Measurements from ENCODE around the gene GZMM.

The GZMM gene

DNA sequence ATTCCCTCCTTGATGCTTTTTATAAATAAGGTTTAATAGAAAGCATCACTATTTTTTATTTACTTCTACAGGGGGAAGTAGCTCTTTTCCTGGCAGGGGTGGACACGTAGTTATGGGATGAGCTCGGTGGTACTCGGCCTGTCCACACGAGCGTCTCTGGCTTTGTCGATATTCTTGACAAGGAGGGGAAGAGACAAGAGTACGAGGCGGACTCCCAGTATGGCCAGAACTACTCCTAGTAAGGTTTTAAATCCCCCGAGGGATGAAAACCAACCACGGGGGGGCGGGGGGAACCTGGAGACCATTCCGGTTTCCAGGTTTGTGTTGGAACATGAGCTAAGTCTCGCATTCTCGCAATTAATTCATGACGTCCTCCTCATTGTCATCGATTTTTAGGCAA lies 23.0 kb downstream of the GZMM start:
- DNase-seq (ENCODE audit: low read depth): no peak

- no peak for DNase-seq (ENCODE audit: low read depth)
Measured at GRCh38 chr19:567296-567900, 23.5 kb downstream of the GZMM start.

DNA sequence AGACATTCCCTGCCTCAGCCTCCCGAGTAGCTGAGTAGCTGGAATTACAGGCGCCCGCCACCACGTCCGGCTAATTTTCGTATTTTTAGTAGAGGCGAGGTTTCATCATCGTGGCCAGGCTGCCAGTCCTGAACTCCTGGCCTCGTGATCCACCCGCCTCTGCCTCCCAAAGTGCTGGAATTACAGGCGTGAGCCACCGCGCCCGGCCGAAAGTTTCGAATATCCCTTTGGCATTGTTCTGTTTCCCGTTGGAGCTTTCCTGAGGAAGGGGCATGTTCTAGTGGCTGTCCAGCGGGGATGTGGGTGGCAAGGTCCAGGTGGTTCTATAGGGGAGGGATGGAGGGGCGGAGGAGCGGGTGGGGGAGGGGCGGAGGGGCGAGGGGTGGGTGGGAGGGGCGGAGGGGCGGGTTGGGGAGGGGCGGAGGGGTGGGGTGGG lies 26.4 kb downstream of the GZMM start:
- no peak for DNase-seq (ENCODE audit: low read depth)

GRCh38 chr19:570937-571565 lies 27.2 kb downstream of the GZMM start:
- no peak for DNase-seq (ENCODE audit: low read depth)

GRCh38 chr19:571566-571974 lies 27.7 kb downstream of the GZMM start:
- no peak for DNase-seq (ENCODE audit: low read depth)

DNA sequence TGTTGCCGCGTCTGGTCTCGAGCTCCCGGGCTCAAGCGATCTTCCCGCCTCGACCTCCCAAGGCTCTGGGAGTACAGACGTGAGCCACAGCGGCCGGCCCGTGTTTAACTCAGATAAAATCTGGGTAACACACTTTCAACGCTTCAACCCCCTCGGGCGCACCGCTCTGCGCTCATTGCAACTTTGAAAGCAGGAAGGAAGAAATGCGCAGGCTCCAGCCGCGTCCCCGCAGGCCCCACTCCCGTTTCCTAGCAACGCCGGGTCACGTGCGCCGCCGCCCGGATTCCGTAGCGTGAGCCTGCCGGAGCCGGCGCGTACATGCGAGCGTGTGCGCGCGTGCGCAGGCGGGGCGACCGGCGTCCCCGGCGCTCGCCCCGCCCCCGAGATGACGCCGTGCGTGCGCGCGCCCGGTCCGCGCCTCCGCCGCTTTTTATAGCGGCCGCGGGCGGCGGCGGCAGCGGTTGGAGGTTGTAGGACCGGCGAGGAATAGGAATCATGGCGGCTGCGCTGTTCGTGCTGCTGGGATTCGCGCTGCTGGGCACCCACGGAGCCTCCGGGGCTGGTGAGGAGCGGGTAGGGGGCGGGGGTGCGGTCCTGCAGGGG lies 28.4 kb downstream of the GZMM start, which contains the start of gene BSG:
BSG (plus strand) TSS at position 457 of the 603 bp plus-strand sequence; CDS start at position 496, 39 bp downstream.
- peak; percentile 97 for DNase-seq (ENCODE audit: low read depth)

GRCh38 chr19:572743-573518 lies 29.1 kb downstream of the GZMM start:
- DNase-seq (ENCODE audit: low read depth): no peak

GRCh38 chr19:573519-573825 lies 29.6 kb downstream of the GZMM start:
- no peak for DNase-seq (ENCODE audit: low read depth)

GRCh38 chr19:574658-575526 lies 31.0 kb downstream of the GZMM start:
- no peak for DNase-seq (ENCODE audit: low read depth)

- DNase-seq (ENCODE audit: low read depth): no peak
Measured at GRCh38 chr19:575527-576506, 32.0 kb downstream of the GZMM start.

- DNase-seq (ENCODE audit: low read depth): no peak
Measured at GRCh38 chr19:576768-577438, 33.0 kb downstream of the GZMM start.

- DNase-seq (ENCODE audit: low read depth): no peak
Measured at GRCh38 chr19:577439-578392, 33.9 kb downstream of the GZMM start.

DNA sequence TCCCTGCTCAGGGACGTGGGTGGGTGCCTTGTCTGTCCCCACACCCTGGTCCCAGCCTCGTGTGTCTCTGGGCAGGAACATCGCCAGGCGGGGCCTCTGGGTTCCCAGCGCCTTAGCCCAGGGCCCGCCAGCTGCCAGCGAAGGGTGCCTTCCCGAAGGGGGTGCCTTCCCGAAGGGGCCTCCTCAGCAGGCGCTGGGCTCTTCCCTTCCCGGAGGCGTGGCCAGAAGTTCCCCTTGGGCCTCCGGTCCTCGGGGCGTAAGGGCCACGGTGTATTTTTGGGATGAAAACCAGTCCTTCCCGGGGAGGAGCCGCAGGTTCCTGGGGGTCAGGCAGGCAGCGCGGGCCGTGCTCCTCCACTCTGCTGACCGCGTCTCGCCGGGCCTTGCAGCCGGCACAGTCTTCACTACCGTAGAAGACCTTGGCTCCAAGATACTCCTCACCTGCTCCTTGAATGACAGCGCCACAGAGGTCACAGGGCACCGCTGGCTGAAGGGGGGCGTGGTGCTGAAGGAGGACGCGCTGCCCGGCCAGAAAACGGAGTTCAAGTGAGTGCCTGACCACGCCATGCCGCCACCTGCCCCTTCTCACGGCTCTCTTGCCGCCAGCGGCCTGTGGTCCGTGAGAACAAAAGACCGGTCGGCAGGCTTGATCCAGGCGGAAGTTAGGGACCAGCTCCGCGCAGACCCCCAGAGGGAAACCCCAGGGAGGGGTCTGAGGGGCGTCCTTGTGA lies 35.4 kb downstream of the GZMM start:
- no peak for DNase-seq (ENCODE audit: low read depth)

- DNase-seq (ENCODE audit: low read depth): no peak
Measured at GRCh38 chr19:579842-580155, 35.9 kb downstream of the GZMM start.

DNA sequence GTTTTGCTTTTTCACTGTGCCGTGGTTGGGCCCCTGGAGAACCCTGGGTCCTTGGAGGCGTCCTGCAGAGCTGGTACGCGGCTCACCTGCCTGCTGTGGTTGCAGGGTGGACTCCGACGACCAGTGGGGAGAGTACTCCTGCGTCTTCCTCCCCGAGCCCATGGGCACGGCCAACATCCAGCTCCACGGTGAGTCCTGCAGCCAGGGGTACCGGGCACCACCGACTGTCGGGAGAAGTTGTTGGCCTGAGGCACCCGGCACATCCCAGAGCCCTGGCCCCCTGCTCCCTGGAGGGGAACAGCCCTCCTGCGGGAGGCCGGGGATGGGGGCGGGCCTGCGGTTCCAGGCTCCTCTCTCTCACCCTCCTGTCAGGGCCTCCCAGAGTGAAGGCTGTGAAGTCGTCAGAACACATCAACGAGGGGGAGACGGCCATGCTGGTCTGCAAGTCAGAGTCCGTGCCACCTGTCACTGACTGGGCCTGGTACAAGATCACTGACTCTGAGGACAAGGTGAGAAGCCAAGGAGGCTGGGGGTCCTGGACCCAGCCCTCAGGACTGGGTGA lies 36.5 kb downstream of the GZMM start:
- DNase-seq (ENCODE audit: low read depth): no peak

DNA sequence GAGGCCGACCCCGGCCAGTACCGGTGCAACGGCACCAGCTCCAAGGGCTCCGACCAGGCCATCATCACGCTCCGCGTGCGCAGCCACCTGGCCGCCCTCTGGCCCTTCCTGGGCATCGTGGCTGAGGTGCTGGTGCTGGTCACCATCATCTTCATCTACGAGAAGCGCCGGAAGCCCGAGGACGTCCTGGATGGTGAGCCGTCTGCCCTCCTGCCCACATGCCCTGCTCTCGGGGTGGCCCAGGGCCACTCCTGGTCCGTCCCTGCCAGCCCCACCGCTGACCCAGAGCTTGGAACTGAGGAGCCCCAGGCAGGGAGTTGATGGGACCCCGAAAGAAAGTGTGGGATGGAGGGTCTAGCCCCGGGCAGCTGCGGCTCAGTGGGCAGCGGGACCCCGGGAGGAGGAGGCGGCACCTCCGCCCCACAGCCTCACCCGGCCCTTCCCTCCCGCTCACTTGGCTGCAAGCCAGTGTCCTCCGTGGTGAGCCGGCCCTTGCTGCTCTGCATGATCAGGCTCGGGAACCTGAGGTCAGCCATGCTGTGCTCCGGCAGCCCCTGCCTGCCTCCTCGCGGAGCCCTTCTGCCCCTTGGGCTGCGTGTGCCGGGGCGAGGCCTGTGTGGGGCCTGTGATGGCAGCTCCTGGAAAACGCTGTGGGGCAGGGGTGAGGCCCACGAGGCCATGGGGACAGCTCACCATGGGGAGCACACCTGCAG lies 37.7 kb downstream of the GZMM start:
- no peak for DNase-seq (ENCODE audit: low read depth)

DNA sequence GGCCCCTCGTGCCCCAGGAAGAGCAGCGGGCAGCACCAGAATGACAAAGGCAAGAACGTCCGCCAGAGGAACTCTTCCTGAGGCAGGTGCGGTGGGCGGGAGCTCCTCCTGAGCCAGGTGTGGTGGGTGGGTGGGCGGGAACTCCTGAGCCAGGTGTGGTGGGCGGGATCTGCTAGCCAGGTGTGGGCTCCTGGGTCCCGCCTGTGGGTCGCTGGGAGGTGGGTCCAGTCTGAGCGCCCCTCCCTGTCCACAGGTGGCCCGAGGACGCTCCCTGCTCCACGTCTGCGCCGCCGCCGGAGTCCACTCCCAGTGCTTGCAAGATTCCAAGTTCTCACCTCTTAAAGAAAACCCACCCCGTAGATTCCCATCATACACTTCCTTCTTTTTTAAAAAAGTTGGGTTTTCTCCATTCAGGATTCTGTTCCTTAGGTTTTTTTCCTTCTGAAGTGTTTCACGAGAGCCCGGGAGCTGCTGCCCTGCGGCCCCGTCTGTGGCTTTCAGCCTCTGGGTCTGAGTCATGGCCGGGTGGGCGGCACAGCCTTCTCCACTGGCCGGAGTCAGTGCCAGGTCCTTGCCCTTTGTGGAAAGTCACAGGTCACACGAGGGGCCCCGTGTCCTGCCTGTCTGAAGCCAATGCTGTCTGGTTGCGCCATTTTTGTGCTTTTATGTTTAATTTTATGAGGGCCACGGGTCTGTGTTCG lies 38.8 kb downstream of the GZMM start:
- DNase-seq (ENCODE audit: low read depth): no peak

Data from stimulated activated CD8-positive, alpha-beta memory T cell treated with anti-CD3 and anti-CD28 coated beads, Interleukin-15, amount 100 ng/mL, for 1 hour (primary cell).